ENCODE data around the gene SNRPD3.

SNRPD3 gene

DNA sequence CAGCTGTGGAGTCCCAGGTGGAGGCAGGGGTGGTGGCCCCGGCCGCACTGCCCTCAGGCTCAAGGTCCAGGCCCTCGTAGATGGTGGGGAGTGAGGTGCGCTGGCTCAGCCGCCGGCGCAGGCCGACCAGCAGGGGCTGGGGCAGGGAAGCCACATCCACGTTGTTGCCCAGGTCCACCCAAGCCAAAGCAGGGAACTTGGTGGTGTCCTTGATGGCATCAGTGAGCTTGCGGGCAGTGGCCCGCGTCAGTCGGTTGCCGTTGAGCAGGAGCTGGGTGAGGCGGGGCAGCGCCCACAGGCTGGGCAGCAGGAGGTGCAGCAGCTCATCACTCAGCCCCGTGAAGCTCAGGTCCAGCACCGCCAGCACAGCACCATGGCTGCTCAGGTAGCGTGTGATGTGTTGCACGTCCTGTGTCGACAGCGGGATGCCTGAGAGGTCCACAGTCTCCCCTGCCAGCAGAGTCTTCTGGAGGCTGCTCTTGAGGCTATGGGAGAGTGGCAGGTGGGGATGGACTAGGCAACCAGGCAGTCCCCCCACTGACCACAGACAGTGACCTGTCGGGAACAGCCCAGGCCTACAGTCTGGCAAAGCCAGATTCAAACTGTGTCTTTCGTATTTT lies 30.2 kb downstream of the SNRPD3 start:
- Histone ChIP-seq H2AFZ (ENCODE audit: low read depth, low read length) (no peak overlapping the region), H3K4me1 (ENCODE audit: insufficient read depth, low read length) (no peaks in the 10 kb centered on the region), H4K20me1 (ENCODE audit: insufficient read depth, low read length) (no peaks in the 10 kb centered on the region), H3K4me3 (ENCODE audit: low read depth in 1 of 2, low read length in 2 of 2) (no peak overlapping the region), H3K4me2 (ENCODE audit: insufficient read depth, low read length) (no peak overlapping the region), H3K27me3 (ENCODE audit: insufficient read depth, low read length, poor library complexity) (no peaks in the 10 kb centered on the region), H3K9ac (ENCODE audit: low read depth, low read length) (no peak overlapping the region), H3K9me3 (ENCODE audit: insufficient read depth, low read length, severe bottlenecking) (no peaks in the 10 kb centered on the region), H3K79me2 (ENCODE audit: insufficient read depth, low read length) (no peaks in the 10 kb centered on the region), H3K27ac (ENCODE audit: low read length) (no peak overlapping the region), H3K36me3 (ENCODE audit: insufficient read depth, low read length) (no peaks in the 10 kb centered on the region)
- TF ChIP-seq, protein P1, sequence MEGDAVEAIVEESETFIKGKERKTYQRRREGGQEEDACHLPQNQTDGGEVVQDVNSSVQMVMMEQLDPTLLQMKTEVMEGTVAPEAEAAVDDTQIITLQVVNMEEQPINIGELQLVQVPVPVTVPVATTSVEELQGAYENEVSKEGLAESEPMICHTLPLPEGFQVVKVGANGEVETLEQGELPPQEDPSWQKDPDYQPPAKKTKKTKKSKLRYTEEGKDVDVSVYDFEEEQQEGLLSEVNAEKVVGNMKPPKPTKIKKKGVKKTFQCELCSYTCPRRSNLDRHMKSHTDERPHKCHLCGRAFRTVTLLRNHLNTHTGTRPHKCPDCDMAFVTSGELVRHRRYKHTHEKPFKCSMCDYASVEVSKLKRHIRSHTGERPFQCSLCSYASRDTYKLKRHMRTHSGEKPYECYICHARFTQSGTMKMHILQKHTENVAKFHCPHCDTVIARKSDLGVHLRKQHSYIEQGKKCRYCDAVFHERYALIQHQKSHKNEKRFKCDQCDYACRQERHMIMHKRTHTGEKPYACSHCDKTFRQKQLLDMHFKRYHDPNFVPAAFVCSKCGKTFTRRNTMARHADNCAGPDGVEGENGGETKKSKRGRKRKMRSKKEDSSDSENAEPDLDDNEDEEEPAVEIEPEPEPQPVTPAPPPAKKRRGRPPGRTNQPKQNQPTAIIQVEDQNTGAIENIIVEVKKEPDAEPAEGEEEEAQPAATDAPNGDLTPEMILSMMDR (IDR thresholded peaks at IDR 0.05; ENCODE audit: borderline replicate concordance, extremely low read depth, low read length, poor library complexity, severe bottlenecking), result no peak
- TF ChIP-seq EZH2 (IDR thresholded peaks at IDR 0.05; ENCODE audit: borderline replicate concordance, low read depth, low read length, severe bottlenecking), result no peak
- DNase-seq (no peak), ATAC-seq (ENCODE audit: insufficient read depth, low read depth) (no peak)

DNA sequence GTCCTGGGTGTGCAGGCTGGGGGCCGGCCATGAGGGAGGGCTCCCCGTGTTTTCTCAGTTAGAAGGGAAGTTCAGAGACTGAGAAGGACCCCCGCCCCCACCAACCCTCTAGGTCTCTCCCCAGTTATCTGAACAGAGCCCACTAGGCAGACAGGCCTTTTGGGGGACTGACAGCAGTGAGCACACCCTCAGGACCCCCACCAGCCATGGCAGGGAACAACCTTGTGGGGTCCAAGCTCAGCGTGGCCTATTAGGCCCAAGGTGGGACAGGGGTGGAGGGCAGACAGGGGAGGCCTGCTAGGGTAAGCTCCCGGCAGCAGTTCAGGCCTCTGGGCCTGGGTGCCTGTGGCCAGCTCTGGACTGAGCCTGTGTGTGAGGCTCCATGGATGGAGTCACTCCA lies 31.5 kb downstream of the SNRPD3 start:
- H3K27me3 ChIP-seq (ENCODE audit: insufficient read depth, low read length, poor library complexity), result no peaks in the 10 kb centered on the region
- no peaks in the 10 kb centered on the region for H3K36me3 ChIP-seq (ENCODE audit: insufficient read depth, low read length)
- no peak for TF ChIP-seq EZH2 (IDR thresholded peaks at IDR 0.05; ENCODE audit: borderline replicate concordance, low read depth, low read length, severe bottlenecking)
- TF ChIP-seq, protein P1 (IDR thresholded peaks at IDR 0.05; ENCODE audit: borderline replicate concordance, extremely low read depth, low read length, poor library complexity, severe bottlenecking), result no peak
- no peak overlapping the region for H3K4me3 ChIP-seq (ENCODE audit: low read depth in 1 of 2, low read length in 2 of 2)
- DNase-seq (no peak), ATAC-seq (ENCODE audit: insufficient read depth, low read depth) (no peak)
- no peaks in the 10 kb centered on the region for H3K79me2 ChIP-seq (ENCODE audit: insufficient read depth, low read length)
- no peak overlapping the region for H3K9ac ChIP-seq (ENCODE audit: low read depth, low read length)
- H3K27ac ChIP-seq (ENCODE audit: low read length), result no peak overlapping the region
- H2AFZ ChIP-seq (ENCODE audit: low read depth, low read length), result no peak overlapping the region
- no peaks in the 10 kb centered on the region for H3K9me3 ChIP-seq (ENCODE audit: insufficient read depth, low read length, severe bottlenecking)
- H3K4me2 ChIP-seq (ENCODE audit: insufficient read depth, low read length), result no peak overlapping the region
- H3K4me1 ChIP-seq (ENCODE audit: insufficient read depth, low read length), result no peaks in the 10 kb centered on the region
- no peaks in the 10 kb centered on the region for H4K20me1 ChIP-seq (ENCODE audit: insufficient read depth, low read length)

DNA sequence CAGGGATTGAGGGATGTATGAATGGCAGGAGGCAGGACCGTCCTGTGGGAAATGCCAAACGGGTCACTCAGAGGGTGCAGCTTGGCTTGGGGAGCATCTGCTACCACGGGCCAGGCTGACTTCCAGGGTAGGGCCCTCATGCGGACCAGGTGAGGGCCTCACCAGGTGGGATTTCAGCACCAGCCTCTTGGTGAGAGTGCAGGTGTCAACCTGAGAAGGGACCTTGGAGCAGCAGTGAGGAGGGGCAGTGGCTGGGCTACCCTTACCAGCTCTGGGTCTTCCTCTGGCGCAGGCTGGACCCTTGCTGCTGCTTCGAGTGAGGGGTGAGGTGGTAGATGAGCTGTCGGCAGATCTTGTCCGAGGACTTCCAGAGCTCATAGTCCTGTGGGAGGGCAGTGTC lies 32.1 kb downstream of the SNRPD3 start:
- Histone ChIP-seq H3K4me2 (ENCODE audit: insufficient read depth, low read length) (no peak overlapping the region), H3K9ac (ENCODE audit: low read depth, low read length) (no peak overlapping the region)
- TF ChIP-seq EZH2 (IDR thresholded peaks at IDR 0.05; ENCODE audit: borderline replicate concordance, low read depth, low read length, severe bottlenecking), result no peak
- TF ChIP-seq, protein P1 (IDR thresholded peaks at IDR 0.05; ENCODE audit: borderline replicate concordance, extremely low read depth, low read length, poor library complexity, severe bottlenecking), result no peak

More for the DNA sequence above, 32.1 kb downstream of the SNRPD3 start:
- H3K4me1 ChIP-seq (ENCODE audit: insufficient read depth, low read length), result no peaks in the 10 kb centered on the region
- H3K79me2 ChIP-seq (ENCODE audit: insufficient read depth, low read length), result no peaks in the 10 kb centered on the region
- H3K27me3 ChIP-seq (ENCODE audit: insufficient read depth, low read length, poor library complexity), result no peaks in the 10 kb centered on the region
- no peaks in the 10 kb centered on the region for H3K36me3 ChIP-seq (ENCODE audit: insufficient read depth, low read length)
- no peak overlapping the region for H2AFZ ChIP-seq (ENCODE audit: low read depth, low read length)
- DNase-seq, result no peak
- ATAC-seq (ENCODE audit: insufficient read depth, low read depth), result no peak
- no peaks in the 10 kb centered on the region for H3K9me3 ChIP-seq (ENCODE audit: insufficient read depth, low read length, severe bottlenecking)
- no peaks in the 10 kb centered on the region for H4K20me1 ChIP-seq (ENCODE audit: insufficient read depth, low read length)
- no peak overlapping the region for H3K4me3 ChIP-seq (ENCODE audit: low read depth in 1 of 2, low read length in 2 of 2)
- H3K27ac ChIP-seq (ENCODE audit: low read length), result no peak overlapping the region

All from DND-41 (cell line).